MM.1S (cell line): ENCODE results near the gene PLA2G4F.

Experiments used
- CTCF ChIP-seq: fragments of 300-600 bp; sonication (generic); IDR thresholded peaks from 2 replicates; pipeline ENCODE4 v1.5.1; 2016; ENCODE audit warnings: antibody characterized with exemption, low read length, mixed read lengths
- EZH2 ChIP-seq: fragments of 300-600 bp; sonication (generic); optimal IDR thresholded peaks from 2 replicates; pipeline ENCODE3; 2017; ENCODE audit warnings: low read depth, mild to moderate bottlenecking, antibody characterized with exemption, low read length, mixed read lengths
- EZH2phosphoT487 ChIP-seq: fragments of 300-600 bp; sonication (generic); IDR thresholded peaks from 2 replicates; pipeline ENCODE4 v1.6.1; 2018; ENCODE audit warnings: antibody characterized with exemption, low read length

GRCh38 chr15:42128476-42128875 lies 28.0 kb downstream of the PLA2G4F start:
- no peak for TF ChIP-seq CTCF
- no peak for TF ChIP-seq EZH2
- no peak for TF ChIP-seq EZH2phosphoT487
